HFF-Myc (cell line): ENCODE results near the gene FCRL6.
A peak's percentile ranks its signal among the peaks of the same experiment; 100 is the strongest.

Experiments used
- DNase-seq: peaks from one replicate; pipeline ENCODE4 v3.0.0-alpha.2; 2011; ENCODE audit warnings: low read depth; ENCODE audit errors: extremely low read depth
- H3K4me3 ChIP-seq: replicated peaks from 2 replicates; pipeline ENCODE4 v1.5.1; 2011; ENCODE audit warnings: low read depth, mild to moderate bottlenecking, control low read depth, low read length
- TF ChIP-seq, protein P1 (sequence below): IDR thresholded peaks from 2 replicates; pipeline ENCODE4 v1.5.1; 2012; ENCODE audit warnings: mild to moderate bottlenecking, low read depth, low read length, control low read depth; ENCODE audit errors: missing control alignments

The FCRL6 gene

DNA sequence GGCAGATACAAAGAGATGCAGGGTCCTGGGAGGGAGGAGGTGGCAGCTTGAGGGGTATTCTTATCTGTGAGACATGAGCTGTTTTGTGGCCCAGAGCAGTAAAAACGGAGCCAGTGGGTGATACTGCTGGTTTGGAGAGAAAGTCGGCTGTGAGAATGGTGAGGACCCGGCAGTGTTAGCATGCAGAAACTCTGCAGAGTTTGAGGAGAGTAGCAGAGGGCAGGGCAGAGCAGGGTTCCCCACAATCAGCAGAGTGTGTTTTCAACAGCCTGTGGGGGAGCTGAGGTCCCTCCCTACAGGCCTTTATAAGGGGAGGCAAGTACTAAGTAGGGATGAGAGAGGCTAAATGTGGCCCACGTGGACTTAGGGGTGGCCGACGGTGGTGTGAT is 24.9 kb downstream of the FCRL6 start:
- DNase-seq: no peak
- TF ChIP-seq, protein P1, sequence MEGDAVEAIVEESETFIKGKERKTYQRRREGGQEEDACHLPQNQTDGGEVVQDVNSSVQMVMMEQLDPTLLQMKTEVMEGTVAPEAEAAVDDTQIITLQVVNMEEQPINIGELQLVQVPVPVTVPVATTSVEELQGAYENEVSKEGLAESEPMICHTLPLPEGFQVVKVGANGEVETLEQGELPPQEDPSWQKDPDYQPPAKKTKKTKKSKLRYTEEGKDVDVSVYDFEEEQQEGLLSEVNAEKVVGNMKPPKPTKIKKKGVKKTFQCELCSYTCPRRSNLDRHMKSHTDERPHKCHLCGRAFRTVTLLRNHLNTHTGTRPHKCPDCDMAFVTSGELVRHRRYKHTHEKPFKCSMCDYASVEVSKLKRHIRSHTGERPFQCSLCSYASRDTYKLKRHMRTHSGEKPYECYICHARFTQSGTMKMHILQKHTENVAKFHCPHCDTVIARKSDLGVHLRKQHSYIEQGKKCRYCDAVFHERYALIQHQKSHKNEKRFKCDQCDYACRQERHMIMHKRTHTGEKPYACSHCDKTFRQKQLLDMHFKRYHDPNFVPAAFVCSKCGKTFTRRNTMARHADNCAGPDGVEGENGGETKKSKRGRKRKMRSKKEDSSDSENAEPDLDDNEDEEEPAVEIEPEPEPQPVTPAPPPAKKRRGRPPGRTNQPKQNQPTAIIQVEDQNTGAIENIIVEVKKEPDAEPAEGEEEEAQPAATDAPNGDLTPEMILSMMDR: no peak
- no peak overlapping the region for H3K4me3 ChIP-seq

DNA sequence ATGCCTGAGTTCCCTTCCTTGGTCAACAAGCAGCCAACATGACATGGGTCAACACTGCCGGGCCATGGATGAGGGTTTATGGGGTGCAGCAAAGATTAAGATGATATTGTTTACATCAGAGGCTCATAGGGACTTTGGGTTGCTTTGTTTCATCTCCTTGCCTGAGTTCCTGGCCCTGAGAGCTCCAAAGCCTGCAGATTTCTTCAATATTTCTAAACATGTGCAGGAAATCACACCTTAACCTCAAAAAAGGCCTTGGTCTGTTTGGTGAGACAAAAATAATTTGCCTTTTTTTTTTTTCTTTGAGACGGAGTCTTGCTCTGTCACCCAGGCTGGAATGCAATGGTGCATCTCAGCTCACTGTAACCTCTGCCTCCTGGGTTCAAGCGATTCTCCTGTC is 25.4 kb downstream of the FCRL6 start:
- TF ChIP-seq, protein P1: no peak
- no peak overlapping the region for H3K4me3 ChIP-seq
- DNase-seq: no peak

DNA sequence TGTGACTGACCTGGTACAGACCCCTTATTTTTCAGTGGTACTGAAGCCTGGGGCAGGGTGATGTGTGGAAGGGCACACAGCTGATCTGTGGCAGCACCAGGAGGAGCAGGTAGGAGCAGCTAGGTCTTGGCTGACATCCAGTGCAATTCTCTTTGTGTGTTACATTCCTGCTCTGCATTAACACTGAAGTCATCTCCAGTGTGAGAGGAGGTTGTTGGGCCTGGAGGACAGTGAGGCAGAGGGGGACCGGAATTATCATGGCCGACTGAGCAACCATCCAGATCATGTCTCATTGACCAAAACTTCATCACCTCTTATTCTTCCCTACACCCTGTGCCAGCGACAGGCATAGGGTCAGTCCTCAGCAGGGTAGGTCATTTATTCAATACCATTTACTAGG is 26.0 kb downstream of the FCRL6 start:
- TF ChIP-seq, protein P1: no peak
- no peak overlapping the region for H3K4me3 ChIP-seq
- no peak for DNase-seq

DNA sequence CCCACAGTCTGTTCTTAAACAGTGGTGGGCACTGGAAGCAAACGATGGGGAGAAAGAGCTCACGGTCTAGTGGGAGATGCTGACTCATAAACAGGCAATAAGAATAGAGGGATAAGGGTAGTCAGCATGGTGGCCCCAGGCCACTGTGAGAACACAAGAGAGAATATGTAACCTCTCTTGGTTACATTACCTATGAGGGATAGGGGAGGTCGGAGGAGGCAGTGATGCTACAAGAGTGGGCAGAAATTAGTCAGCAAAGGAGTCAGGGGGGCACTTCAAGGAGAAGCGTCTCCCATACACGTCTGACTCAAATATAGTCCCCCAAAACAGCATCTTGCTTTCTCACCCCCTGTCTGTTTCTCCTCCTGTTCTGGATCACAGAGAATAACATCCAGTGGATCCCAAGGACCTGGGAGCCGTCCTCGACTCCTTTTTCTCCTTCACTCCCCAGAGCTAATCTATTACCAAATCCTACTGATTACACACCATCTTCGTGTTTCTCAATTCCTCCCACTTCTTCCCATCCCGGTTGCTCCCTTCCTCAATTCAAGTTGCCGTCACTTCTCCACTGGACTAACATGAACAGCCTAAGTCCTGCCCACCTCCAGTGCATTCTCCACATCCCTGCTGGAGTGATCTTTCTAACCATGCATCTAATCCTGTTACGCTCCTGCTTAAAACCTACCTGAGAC is 26.6 kb downstream of the FCRL6 start:
- no peak overlapping the region for H3K4me3 ChIP-seq

DNA sequence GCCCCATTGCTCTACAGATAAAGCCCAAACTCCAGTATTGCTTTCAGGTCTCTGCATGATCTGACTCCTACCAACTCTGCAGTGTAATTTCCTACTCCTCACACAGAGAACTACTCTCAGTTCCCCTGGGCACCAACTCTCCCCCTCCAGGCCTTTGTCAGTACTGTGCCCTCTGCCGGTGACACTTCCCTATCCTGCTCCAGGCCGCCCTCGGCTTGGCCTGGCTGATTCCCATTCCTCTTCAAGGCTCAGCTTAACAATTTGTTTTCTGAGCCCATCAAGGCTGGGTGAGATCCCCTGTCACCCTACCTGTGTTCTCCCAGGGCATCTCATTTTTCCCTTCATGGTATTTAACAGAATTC is 27.1 kb downstream of the FCRL6 start:
- TF ChIP-seq, protein P1: peak; percentile 52

More for the DNA sequence above, 26.6 kb downstream of the FCRL6 start:
- TF ChIP-seq, protein P1: no peak
- DNase-seq: no peak

DNA sequence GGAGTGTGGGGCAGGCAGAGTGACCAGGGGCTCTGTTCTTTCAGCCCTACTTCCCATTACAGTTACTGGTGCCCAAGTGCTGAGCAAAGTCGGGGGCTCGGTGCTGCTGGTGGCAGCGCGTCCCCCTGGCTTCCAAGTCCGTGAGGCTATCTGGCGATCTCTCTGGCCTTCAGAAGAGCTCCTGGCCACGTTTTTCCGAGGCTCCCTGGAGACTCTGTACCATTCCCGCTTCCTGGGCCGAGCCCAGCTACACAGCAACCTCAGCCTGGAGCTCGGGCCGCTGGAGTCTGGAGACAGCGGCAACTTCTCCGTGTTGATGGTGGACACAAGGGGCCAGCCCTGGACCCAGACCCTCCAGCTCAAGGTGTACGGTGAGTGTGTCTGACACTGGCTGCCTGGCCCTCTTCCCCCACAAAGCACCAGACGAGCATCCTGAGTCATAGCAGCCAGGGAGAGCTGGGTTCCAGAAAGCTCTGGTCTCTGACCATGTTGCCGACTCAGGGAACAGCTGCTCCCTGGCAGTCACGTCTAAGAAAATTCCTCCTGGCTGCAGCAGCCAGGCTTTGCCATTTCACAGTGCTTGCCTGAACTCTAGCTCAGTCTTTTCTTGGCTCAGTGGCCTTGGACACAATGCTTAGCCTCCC is 27.8 kb downstream of the FCRL6 start:
- DNase-seq: no peak
- TF ChIP-seq, protein P1: no peak

More for the DNA sequence above, 27.1 kb downstream of the FCRL6 start:
- DNase-seq: no peak
- H3K4me3 ChIP-seq: no peak overlapping the region

More for the DNA sequence above, 27.8 kb downstream of the FCRL6 start:
- no peak overlapping the region for H3K4me3 ChIP-seq
